KG1 (cell line): Measurements from ENCODE around the gene ADGRF4.
A peak's percentile ranks its signal among the peaks of the same experiment; 100 is the strongest.

ENCODE experiments used
- DNase-seq: peaks from one replicate; lab custom pipeline; 2025; lab: John Stamatoyannopoulos, UW

The ADGRF4 gene, protein sequence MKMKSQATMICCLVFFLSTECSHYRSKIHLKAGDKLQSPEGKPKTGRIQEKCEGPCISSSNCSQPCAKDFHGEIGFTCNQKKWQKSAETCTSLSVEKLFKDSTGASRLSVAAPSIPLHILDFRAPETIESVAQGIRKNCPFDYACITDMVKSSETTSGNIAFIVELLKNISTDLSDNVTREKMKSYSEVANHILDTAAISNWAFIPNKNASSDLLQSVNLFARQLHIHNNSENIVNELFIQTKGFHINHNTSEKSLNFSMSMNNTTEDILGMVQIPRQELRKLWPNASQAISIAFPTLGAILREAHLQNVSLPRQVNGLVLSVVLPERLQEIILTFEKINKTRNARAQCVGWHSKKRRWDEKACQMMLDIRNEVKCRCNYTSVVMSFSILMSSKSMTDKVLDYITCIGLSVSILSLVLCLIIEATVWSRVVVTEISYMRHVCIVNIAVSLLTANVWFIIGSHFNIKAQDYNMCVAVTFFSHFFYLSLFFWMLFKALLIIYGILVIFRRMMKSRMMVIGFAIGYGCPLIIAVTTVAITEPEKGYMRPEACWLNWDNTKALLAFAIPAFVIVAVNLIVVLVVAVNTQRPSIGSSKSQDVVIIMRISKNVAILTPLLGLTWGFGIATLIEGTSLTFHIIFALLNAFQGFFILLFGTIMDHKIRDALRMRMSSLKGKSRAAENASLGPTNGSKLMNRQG

DNA sequence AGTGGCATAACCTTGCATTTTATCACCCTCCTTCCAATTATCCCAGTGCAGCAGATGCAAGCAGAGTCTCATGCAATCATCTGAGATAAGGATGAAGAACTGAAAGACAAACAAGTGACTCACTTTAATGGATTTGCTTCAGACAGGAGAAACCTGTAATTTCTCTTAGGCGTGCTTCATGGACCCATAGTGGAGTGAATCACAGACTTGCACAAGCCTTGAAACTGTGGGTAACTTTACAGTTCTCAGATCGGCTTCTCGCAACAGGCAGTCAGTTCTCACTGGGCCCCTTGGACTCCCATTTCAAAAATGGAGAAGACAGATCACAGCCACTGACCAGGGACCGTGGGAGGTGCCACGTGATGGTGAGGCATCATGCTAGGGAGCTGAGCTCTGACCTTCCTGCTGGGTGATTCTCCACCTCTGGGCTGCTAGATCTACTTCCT is at the start of gene ADGRF4:
ADGRF4 (plus strand) TSS at position 239 of the 446 bp plus-strand sequence. CDS start 8,666 bp downstream, outside the sequence.
- DNase-seq = no peak

DNA sequence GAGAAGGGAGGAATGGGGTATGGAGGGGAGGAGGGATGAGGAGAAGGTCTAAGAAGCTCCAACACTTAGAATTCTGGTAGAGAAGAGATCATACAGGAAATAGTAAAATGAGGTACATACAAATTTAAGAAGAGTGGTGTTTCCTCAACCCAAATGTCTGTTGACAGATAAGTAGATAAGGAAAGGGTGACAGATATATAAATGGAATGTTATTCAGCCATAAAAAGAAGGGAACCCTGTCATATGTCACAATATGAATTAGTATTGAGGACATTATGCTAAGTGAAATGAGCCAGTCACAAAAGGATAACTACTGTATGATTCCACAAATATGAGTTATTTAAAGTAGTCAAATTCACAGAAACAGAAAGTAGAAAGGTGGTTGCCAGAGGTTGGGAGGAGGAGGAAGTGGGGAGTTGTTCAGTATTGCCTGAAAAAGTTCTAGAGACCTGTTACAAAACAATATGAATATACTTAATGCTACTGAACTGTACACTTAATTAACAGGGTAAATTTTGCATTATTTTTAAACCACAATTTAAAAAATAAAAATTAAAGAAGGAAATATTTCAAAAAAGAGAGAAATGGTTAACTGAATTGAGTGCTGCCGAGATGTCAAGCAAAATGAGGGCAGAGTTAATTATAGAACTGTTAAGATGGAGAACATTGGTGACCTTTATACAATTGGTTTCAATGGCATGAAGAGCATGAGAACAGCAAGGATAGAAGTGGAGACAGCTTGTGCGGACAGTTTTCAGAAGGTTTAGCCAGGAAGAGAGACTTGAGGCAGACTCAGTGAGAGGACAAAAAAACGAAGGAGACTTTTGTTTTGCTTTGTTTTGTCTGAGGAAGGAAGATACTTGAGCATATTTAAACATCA is 47.6 kb upstream of the ADGRF4 start:
- DNase-seq = peak; percentile 23

GRCh38 chr6:47651505-47651944 is 46.9 kb upstream of the ADGRF4 start:
- DNase-seq = no peak

DNA sequence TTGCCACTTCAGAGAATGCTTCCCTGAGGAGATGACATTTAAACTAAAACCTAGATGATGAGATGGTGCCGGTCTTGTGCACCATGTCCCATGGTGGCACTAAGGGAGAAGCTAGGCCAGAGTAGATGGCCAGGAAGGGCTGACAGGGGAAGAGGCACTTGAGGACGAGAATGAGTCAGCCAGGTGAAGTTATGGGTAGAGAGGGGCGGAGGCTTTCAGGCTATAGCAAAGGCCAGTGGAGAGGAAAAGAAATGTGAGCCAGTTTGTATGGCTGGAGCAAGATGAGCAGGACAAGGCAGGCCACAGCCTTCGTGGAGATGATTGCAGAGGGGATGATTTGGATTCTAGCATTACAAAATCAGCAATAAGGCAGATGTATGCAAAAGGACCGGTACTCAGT is 44.7 kb upstream of the ADGRF4 start:
- no peak for DNase-seq

DNA sequence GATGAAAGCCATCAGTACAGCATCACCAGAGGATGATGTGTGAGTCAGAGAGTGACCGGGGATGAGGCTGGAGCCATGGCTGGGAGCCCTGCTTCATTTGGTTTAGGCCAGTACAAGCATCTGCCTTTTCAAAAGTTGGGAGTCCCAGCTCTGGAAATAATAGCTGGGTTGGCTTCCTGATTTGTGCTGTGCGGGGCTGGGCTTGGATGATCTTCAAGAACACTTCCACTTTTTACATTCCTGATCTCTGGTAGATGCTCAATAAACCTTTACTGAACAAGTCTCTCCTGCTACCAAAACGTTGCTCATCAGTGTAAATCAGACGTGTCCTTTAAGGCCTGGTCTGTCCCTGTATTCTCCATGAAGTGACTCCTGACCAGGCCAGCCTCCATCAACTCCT is 44.1 kb upstream of the ADGRF4 start:
- DNase-seq = no peak

- no peak for DNase-seq
These were observed 42.4 kb upstream of the ADGRF4 start for GRCh38 chr6:47655719-47656595.

- no peak for DNase-seq
These were observed 36.4 kb upstream of the ADGRF4 start for GRCh38 chr6:47661960-47662359.

- no peak for DNase-seq
These were observed 34.7 kb upstream of the ADGRF4 start for GRCh38 chr6:47663462-47664216.

DNA sequence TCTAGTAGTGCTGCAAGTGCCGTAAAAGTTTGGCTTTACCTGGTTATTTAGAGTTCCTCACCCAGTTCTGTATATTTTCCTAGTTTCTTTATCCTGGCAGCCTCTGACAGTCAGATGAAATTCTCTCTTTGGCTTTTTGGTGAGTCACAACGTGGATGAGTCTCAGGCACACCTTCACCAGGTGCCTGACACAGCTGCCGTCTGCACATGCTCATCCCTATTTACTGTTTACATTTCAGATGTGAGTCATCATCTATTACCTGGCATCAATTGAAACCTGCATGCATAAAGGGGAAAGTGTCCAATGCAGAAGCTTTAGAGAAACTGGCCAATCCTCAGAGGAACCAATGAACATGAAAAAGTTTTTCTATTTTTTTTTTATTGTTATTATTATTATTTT is 33.3 kb upstream of the ADGRF4 start:
- no peak for DNase-seq

DNA sequence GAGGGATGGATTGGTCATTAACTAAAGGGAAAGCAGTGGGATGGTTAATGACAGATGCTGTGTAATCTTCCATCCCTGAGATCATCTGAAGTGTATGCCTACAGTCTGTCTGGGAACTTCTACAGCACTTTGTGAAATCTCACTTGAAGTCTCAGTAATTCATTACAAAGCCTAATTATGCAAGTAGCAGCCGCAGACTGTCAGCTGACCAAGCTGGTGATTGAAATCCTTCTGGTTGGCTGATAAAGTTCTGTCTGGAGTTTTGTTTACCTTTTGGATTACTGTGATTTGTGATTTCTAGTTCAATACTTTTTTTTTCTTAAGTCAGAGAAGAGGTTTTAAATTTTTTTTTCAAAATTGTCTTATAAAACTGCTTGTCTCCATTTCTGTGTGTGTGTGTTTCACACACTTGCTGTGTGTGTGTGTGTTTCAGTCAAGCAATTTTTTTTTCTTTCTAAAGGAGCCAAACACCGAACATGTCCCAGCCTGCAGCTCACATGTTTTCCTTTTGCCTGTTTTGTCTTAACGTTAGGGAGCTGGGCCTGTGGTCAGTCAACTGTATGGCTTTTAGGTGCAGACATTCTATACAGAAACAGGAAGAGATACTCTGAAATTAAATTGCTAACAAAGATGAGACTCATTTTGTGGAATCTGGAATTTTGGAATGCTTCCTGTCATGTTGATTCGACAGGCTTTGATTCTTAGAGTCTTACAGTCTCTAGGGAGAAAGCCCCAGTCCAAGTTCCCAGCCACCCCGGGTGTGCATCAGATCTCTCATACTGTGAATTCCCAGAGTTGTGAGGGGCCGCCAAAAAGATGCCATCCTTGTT is 28.5 kb upstream of the ADGRF4 start:
- no peak for DNase-seq

- no peak for DNase-seq
These were observed 27.5 kb upstream of the ADGRF4 start for GRCh38 chr6:47670851-47671250.

DNA sequence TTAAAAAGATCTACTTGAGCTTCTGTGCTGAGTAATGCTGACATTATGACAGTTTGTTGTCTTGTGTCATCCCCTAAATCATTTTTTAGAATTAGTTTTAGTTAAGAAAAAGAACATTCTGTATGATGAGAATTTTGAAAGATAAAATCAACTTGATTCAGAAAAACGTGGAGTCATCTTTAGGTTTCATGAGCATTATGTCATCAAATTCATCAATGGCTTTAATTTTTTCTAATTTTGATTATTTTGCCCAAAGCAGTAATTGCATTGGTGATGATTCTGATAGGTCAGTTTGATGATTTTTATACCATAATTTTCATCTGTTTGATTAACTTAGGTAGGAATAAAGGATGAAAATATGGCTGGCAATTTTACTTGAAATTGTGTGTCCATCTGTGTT is 26.6 kb upstream of the ADGRF4 start:
- DNase-seq = no peak

DNA sequence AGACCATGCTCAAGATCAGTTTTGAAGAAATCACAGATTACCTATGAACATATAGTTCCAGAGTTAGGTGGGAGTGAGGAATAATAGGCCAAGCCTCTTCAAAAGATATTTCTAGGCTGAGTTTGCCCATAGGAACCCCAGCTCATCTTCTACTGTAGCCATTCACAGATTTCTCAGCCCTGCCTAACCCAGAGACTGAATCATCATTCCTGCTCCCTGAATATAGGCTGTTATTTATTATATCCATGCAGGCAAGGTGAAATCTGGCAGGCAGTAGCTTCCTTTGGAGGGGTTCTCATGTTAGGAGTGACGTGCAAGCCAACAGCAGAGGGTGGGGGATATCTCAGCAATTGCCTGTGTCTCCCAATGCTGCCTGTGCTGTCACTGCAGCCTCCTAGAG is 25.6 kb upstream of the ADGRF4 start:
- no peak for DNase-seq

DNA sequence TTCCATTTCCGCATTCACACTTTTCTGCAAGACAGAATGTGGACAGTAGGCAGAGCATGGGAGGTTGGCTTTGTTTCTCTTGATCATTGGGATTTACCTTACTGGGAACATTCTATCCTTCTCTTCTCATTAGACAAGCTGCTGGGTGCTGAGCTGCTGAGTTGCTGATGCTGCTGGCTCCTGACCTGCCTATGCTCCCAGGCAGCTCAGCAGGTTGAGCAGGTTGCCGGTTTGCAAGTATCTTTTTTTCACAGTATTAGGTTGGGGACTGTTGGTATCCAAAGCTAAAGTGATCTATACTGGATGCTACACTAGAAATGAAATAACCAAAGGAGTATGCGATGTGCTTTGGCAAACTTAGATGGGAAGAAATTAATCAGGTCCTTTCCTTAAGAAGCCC is 23.7 kb upstream of the ADGRF4 start:
- no peak for DNase-seq

DNA sequence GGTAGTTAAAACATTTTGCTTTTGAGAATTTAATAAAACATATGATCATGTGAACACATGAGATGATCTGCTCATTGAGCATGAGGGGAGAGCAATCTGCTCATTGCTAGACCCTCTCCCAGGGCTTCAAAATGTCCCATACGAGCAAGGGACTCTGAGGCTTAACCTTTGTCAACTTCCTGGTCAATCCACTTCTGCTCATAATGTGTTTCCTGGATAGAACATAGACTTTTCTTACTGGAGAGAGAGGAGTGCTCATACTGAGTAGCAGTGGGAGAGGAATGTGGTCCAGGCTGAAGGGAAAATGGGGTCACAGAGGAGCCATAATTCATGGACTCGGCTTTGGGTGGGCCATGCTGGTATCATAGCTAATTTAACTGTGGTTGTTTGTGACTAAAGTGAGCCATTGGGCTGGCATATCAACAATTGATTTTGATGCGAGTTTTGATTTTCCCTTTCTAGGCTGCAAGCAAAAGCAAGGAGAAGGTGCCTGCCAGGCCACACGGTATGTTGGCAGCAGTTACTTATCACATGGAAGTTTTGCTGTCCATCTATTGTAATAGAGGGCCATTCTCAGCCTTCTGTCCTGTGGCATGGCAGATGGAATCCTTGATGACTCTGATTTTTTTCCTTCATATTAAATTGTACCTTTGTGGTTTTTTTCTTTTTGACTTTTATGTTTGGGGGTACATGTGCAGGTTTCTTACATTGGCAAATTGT is 20.8 kb upstream of the ADGRF4 start:
- no peak for DNase-seq

GRCh38 chr6:47678739-47679138 is 19.6 kb upstream of the ADGRF4 start:
- no peak for DNase-seq

DNA sequence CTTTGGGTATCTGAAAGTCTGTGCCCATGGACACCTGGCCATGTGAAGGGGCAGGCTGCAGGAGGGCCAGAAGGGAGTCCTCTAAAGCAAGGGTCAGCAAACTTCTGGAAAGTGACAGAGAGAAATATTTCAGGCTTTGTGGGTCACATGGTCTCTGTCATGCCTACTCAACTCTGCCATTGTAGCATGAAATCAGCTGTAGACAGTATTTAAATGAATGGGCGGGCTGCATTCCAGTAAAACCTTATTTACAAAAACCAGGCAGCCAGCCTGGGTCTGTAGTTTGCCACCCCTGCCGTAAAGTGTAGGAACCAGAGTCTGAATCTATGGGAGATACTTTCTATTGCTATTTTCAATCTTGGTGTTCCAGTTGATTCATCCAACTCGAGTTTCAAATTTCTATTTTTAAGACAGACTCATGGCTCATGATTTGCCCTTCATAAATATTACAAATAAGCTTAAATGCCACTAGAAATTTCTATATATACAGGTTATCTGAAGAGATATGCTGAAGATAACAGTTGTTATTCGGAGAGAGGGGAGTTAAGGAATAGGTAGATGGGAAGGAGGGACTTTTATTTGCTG is 19.0 kb upstream of the ADGRF4 start:
- no peak for DNase-seq

DNA sequence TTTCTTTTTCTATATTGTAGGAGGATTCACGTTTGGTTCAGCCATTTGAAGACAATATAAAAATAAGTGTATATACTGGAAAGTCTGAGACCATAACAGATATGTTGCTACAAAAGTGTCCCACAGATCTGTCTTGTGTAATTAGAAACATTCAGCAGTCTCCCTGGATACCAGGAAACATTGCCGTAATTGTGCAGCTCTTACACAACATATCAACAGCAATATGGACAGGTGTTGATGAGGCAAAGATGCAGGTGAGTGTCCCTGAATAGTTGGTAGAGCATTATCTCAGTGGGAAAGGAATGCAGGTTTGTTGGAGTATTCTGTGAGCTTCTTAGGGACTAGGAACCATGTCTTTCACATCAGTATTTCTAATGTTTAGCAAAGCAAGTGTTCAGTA is 18.3 kb upstream of the ADGRF4 start:
- DNase-seq = no peak

DNA sequence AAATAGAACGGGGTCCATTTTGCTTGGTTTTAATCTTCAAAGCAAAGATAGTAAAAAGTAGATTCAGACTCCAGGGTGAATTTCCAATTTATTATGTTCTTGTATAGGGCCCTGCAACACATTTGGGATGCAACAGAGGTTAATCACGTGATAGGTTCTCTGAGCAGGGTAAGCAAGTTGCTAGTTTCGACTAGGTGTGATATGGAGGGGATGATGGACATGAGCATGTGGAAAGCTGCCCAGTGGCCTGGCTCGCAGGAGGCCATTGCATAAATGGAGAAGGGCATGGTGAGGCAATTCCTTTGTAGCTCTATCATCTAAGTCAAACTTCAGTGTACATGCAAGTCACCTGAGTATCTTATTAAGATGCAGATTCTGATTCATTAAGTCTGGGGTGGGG is 17.7 kb upstream of the ADGRF4 start:
- DNase-seq = no peak
